Retinal pigment epithelial cell (primary cell): ENCODE results near the gene ORAI3.
A peak's percentile ranks its signal among the peaks of the same experiment; 100 is the strongest.

Experiments used
- DNase-seq: peaks from one replicate; pipeline ENCODE4 v3.0.0-alpha.2; 2010; ENCODE audit warnings: low read depth
- H3K4me3 ChIP-seq: 2 replicates; pipeline ENCODE4 v1.5.1; 2011; ENCODE audit warnings: mild to moderate bottlenecking, low read length, control low read depth, moderate library complexity
- TF ChIP-seq, protein P1 (sequence below): conservative IDR thresholded peaks from 2 replicates; pipeline ENCODE4 v1.5.1; 2011; ENCODE audit warnings: low read depth, low read length, control low read depth, inconsistent platforms

Gene ORAI3

DNA sequence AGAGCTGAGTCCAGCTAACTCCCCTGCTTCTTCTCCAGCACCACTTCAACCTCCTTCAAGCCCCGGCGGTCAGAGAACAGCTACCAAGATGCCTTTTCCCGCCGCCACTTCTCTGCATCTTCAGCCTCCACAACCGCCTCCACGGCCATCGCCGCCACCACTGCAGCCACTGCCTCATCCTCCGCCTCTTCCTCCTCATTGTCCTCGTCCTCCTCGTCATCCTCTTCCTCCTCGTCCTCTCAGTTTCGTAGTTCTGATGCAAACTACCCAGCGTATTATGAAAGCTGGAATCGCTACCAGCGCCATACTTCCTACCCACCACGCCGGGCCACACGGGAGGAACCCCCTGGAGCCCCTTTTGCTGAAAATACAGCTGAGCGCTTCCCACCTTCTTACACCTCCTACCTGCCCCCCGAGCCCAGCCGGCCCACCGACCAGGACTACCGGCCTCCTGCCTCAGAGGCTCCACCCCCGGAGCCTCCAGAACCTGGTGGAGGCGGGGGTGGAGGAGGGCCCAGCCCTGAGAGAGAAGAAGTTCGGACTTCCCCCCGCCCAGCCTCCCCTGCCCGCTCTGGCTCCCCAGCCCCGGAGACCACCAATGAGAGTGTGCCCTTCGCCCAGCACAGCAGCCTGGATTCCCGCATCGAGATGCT is 15.8 kb downstream of the ORAI3 start:
- no peak overlapping the region for H3K4me3 ChIP-seq
- TF ChIP-seq, protein P1, sequence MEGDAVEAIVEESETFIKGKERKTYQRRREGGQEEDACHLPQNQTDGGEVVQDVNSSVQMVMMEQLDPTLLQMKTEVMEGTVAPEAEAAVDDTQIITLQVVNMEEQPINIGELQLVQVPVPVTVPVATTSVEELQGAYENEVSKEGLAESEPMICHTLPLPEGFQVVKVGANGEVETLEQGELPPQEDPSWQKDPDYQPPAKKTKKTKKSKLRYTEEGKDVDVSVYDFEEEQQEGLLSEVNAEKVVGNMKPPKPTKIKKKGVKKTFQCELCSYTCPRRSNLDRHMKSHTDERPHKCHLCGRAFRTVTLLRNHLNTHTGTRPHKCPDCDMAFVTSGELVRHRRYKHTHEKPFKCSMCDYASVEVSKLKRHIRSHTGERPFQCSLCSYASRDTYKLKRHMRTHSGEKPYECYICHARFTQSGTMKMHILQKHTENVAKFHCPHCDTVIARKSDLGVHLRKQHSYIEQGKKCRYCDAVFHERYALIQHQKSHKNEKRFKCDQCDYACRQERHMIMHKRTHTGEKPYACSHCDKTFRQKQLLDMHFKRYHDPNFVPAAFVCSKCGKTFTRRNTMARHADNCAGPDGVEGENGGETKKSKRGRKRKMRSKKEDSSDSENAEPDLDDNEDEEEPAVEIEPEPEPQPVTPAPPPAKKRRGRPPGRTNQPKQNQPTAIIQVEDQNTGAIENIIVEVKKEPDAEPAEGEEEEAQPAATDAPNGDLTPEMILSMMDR = no peak
- DNase-seq = no peak

DNA sequence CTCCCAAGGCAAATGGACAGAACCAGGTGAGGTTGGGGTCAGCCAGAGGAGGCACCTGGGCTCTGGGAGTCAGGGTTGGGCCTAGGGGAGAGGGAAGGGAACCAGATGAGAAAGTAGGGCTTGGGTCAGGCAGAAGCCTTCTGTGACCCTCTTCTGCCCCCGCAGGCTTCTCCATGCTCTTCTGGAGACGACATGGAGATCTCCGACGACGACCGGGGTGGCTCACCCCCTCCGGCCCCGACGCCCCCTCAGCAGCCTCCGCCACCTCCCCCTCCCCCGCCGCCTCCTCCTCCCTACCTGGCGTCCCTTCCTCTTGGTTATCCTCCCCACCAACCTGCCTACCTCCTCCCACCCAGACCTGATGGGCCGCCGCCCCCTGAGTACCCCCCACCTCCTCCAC is 16.6 kb downstream of the ORAI3 start:
- DNase-seq = no peak
- TF ChIP-seq, protein P1 = no peak
- H3K4me3 ChIP-seq = no peak overlapping the region

DNA sequence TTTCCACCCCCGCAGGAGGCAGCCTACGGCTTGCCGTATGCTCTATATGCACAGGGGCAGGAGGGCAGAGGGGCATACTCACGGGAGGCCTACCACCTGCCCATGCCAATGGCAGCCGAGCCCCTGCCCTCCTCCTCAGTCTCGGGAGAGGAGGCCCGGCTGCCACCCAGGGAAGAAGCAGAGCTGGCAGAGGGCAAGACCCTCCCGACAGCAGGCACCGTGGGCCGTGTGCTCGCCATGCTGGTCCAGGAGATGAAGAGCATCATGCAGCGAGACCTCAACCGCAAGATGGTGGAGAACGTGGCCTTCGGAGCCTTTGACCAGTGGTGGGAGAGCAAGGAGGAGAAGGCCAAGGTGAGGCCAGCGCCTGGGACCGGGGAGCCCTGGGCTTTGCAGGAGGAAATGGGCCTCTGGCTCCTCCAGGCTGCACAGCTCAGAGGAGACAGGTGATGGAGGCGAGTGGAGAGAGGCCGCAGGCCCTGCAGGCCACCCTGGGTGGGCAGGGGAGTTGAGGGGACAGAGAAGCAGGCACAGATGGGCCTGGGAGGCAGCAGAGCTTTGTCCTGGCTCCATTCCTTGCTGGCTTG is 17.3 kb downstream of the ORAI3 start:
- DNase-seq = no peak
- H3K4me3 ChIP-seq = no peak overlapping the region
- TF ChIP-seq, protein P1 = no peak

DNA sequence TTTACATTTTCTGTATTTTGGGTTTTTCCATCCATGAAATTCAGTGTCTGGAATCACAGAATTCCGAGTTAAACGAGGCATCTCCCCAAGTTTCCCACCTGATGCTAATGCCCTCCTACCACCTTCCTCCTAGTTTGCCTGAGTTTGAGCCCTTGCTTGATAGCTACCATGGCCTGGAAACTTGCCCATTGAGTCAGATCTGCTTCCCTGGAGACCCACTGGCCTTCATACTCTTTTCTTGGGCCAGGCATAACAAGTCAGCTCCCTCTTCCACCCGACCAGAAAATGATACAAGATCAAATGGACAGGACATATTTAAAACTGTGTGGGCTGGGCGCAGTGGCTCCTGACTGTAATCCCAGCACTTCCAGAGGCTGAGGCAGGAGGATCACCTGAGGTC is 18.9 kb downstream of the ORAI3 start:
- TF ChIP-seq, protein P1 = no peak
- H3K4me3 ChIP-seq = no peak overlapping the region
- no peak for DNase-seq

DNA sequence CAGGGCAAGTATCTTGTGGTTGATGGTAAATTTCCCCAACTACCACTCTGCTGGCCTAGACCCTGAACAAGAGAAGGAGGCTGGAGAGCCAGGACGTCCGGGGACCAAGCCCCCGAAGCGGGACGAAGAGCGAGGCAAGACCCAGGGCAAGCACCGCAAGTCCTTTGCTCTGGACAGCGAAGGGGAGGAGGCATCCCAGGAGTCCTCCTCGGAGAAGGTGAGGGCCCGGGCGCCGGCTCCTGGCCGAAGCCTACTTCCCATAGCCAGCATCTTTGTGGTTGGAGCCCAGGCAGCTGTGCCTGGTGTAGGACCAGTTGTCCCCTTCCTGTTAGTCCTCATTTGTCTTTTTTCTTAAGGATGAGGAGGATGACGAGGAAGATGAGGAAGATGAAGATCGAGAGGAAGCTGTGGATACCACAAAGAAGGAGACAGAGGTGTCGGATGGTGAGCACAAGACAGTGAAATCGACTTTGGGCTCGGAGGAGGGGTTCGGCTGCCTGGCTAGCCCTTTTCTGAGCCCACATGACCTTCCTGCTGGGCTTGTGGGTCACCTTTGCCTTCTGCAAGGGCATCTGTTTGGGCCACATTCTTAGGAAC is 20.5 kb downstream of the ORAI3 start:
- no peak overlapping the region for H3K4me3 ChIP-seq

DNA sequence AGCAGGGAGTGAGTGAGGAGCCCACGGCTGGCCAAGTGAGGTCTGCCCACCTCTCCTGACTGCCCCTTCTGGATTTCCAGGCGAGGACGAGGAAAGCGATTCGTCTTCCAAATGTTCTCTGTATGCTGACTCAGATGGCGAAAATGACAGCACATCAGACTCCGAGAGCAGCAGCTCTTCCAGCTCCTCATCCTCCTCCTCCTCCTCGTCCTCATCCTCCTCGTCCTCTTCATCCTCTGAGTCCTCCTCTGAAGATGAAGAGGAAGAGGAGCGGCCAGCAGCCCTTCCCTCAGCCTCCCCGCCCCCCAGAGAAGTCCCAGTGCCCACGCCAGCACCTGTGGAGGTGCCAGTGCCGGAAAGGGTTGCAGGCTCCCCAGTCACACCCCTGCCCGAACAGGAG is 22.4 kb downstream of the ORAI3 start:
- no peak for DNase-seq
- TF ChIP-seq, protein P1 = no peak

More for the DNA sequence above, 20.5 kb downstream of the ORAI3 start:
- no peak for DNase-seq
- TF ChIP-seq, protein P1 = no peak

DNA sequence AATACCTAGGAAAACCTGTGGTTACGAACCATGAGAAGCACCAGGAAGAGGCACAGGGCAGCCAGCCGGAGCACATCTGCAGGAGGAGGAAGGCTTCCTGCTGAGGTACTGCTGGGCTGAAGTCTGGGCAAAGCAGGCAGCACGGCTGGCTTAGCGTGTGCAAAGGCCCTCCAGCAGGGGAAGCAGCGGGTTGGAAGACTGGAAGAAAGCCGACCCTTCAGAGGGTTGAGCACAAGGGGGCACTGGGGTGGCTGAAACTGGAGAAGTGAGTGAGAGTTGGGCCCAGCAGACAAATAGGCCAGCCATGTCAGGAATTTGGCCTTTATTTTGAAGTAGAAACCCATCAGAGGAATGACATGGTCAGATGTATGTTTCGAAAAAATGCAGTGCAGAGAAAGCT is 24.0 kb downstream of the ORAI3 start:
- no peak for DNase-seq
- TF ChIP-seq, protein P1 = peak; percentile 22
- H3K4me3 ChIP-seq = no peak overlapping the region

More for the DNA sequence above, 22.4 kb downstream of the ORAI3 start:
- no peak overlapping the region for H3K4me3 ChIP-seq
